NT2/D1 (cell line): ENCODE results near the gene FH.

Experiments
- SUZ12 ChIP-seq: IDR thresholded peaks from 2 replicates; pipeline ENCODE4 v1.6.1; 2011; ENCODE audit not compliant: insufficient read length, insufficient read depth; ENCODE audit errors: extremely low read depth
- YY1 ChIP-seq: IDR thresholded peaks from 2 replicates; pipeline ENCODE4 v1.6.1; 2011; ENCODE audit not compliant: insufficient read length, insufficient read depth
- ZNF274 ChIP-seq: IDR thresholded peaks from 2 replicates; pipeline ENCODE4 v1.6.1; 2011; ENCODE audit warnings: mild to moderate bottlenecking, low read depth, low read length

DNA sequence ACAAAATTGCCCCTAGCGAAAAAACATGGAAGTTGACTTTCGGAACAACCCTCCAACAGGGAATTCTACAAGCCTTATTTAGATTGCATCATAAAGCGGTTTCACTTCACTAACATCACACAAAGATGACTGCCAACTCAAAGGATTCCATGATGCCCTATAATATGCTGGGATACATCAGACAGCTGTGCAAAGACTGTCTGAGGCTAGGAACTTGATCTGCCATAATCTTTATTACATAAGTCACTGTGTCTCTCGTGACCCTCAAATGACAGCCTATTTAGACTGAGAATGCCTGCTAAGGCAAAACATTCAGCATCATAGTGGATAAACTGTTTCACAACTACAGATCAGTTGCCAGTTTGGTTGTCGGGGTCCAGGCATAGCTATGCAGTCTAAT lies 23.8 kb downstream of the FH start:
- TF ChIP-seq ZNF274 (no peak), YY1 (no peak), SUZ12 (no peak)
